NCI-H82 treated with DMSO at 0.1 percent for 48 hours (cell line): ENCODE data around the gene ZFP1.
"Not testable (repeated sequence)": the region's sequence is repeated elsewhere in the genome, so short reads cannot be mapped to it uniquely, and the experiment has no call there.

ENCODE experiments used
- DNase-seq: peaks from one replicate; lab custom pipeline; 2025; ENCODE audit not compliant: unreplicated experiment; lab: John Stamatoyannopoulos, UW

The ZFP1 gene

GRCh38 chr16:75112734-75113491 lies 35.4 kb upstream of the ZFP1 start:
- DNase-seq, result peak; percentile 22

- DNase-seq, result no peak
These were observed 34.7 kb upstream of the ZFP1 start for GRCh38 chr16:75113541-75114121.

- DNase-seq, result no peak
These were observed 34.0 kb upstream of the ZFP1 start for GRCh38 chr16:75114179-75114945.

GRCh38 chr16:75114946-75115825 lies 33.1 kb upstream of the ZFP1 start:
- DNase-seq, result no peak

- DNase-seq, result no peak
These were observed 32.0 kb upstream of the ZFP1 start, which contains the start of gene LDHD for GRCh38 chr16:75116081-75116910. Gene LDHD, minus strand, starts transcription at chr16:75116780. Its CDS starts 60 bp downstream, at chr16:75116720.

- DNase-seq, result no peak
These were observed 31.4 kb upstream of the ZFP1 start for GRCh38 chr16:75116911-75117245.

GRCh38 chr16:75118943-75119539 lies 29.3 kb upstream of the ZFP1 start:
- DNase-seq, result no peak

GRCh38 chr16:75120253-75120652 lies 28.1 kb upstream of the ZFP1 start:
- DNase-seq, result no peak

GRCh38 chr16:75121949-75122568 lies 26.3 kb upstream of the ZFP1 start:
- DNase-seq, result no peak

- no peak for DNase-seq
These were observed 25.7 kb upstream of the ZFP1 start for GRCh38 chr16:75122609-75123008.

- DNase-seq, result no peak
These were observed 20.5 kb upstream of the ZFP1 start for GRCh38 chr16:75127713-75128415.

GRCh38 chr16:75129421-75130149 lies 18.7 kb upstream of the ZFP1 start:
- DNase-seq, result not testable (repeated sequence)

GRCh38 chr16:75130150-75130771 lies 18.1 kb upstream of the ZFP1 start:
- no peak for DNase-seq

GRCh38 chr16:75131081-75131480 lies 17.2 kb upstream of the ZFP1 start:
- DNase-seq, result no peak

- DNase-seq, result no peak
These were observed 10.1 kb upstream of the ZFP1 start for GRCh38 chr16:75138233-75138632.

GRCh38 chr16:75138636-75139035 lies 9.7 kb upstream of the ZFP1 start:
- DNase-seq, result no peak

GRCh38 chr16:75139498-75139897 lies 8.8 kb upstream of the ZFP1 start:
- no peak for DNase-seq

GRCh38 chr16:75143941-75144340 lies 4.4 kb upstream of the ZFP1 start:
- DNase-seq, result no peak
